Activated CD4-positive, alpha-beta T cell treated with anti-CD3 and anti-CD28 coated beads, Interleukin-2, amount 50 U/mL, for 48 hours (primary cell): ENCODE data around the gene SUSD1.
"Not testable (repeated sequence)": the region's sequence is repeated elsewhere in the genome, so short reads cannot be mapped to it uniquely, and the experiment has no call there.

Experiments used
- DNase-seq, 2 experiments: peaks; one replicate each; pipeline ENCODE4 v3.0.0-alpha.2; 2020

SUSD1 gene

DNA sequence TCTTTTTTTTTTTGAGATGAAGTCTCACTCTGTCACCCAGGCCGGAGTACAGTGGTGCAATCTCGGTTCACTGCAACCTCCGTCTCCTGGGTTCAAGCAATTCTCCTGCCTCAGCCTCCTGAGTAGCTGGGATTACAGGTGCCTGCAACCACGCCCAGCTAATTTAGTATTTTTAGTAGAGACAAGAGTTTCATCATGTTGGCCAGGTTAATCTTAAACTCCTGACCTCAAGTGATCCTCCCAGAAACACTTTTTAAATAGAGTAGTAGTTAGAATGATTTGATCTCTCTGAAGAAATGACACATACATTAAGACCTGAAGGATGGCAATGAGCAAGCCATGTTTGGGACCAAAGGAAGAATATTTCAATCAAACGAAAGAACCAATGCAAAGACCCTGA, 46.7 kb downstream of the SUSD1 start:
- DNase-seq = not testable (repeated sequence)

DNA sequence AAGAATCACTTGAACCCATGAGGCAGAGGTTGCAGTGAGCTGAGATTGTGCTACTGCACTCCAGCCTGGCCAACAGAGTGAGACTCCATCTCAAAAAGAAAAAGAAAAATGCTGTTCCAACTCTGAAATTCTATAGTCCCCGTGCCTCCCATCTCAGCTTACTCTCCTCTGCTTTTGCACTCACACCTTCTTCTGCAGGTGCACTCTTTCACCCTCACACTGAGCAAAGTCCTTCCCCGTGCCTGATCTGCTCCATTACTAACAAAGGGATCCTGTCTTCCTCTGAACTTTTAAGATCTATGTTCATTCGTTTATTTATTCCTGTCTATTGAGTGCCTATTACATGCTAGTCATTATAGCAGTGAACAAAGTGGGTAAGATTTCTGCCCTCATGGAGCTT, 47.8 kb downstream of the SUSD1 start:
- DNase-seq = no peak

DNA sequence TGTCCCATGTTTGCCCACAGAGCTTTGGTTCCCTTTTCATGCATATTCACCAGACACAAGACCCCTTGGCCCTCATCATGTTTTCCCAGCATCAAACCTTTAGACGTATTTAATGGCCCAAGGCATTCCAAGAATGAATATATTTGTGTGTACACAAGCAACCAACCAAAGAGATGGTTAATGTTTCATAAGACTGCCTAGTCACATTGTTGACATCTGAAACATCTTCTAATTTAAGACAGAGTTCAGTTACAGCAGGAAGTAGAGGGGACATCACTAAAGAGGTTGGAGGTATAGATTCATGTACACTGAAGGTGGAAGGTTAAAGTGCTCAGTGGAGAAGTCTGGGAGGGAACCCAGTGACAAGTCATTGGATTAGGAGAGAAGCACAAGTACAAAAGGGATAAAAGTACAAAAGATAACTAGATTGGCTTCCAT, 49.1 kb downstream of the SUSD1 start:
- DNase-seq = no peak

DNA sequence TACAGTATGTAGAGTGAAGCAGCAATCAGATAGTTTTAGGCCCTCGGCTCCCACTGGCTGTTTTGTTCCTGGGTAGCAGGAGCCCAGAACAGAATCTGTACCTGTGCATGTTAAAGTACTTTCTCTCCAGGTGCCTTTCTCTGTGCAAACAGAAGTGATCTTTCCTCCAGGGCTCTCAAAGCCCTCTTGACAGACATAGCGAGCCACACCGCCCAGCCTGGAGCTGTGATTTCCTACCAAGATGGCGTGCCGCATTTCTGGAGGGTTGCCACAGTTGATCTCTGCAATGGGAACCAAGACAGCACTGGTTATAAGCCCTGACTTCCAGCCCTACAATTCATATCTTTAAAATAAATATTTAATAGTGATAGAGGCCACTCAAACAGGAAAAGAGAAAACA, 50.9 kb downstream of the SUSD1 start:
- no peak for DNase-seq

DNA sequence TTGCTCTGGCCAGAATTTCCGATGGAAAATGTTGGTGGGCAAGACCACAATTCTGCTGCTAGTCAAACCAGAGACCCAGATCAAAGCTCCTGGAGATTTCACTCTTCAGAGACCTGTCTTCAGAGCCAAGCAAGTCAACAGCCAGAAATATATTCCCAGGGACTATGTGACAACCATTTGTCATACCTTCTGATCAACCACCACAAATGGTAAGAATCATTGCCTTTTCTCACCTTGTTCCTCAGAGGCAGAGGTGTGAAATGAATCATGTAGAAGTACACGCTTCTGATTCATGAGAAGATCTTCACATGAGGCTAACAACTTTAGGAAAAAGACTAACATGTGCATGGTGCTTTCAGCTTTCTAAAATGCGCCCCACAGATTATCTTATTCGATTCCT, 53.5 kb downstream of the SUSD1 start:
- no peak for DNase-seq

DNA sequence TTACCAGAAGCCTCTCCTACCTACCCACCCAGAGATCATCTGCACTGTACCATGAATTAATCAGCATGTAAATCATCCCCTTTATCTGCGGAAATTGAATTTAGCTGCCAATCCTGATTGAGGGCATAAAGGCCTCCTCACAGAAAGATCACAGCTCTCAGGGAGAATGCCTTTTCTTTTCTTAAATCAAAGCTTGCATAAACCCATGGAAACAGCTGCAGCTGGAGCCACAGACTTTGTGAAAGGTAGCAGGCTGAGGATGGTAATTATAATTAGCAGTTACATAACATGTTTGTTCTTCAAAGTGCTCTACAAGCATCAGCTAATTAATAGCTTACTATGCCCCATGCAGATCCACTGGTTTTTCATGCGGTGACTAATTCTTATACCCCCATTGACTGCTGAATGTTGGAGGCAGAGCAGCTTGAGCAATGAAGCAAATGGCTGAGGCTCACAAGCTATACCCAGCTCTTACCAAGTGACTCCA, 54.6 kb downstream of the SUSD1 start:
- DNase-seq = no peak

DNA sequence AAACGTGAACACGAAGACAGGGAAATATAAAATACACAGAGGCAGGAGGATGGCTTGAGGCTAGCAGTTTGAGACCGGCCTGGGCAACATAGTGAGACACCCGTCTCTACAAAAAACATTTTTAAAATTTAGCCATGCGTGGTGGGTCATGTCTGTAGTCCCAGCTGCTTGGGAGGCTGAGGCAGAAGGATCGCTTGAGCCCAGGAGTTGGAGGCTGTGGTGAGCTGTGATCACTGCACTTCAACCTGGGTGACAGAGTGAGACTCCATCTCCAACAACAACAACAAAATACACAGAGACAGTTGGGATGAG, 55.1 kb downstream of the SUSD1 start:
- no peak for DNase-seq

- DNase-seq = no peak
These were observed 55.7 kb downstream of the SUSD1 start for GRCh38 chr9:112119225-112120029.

- no peak for DNase-seq
These were observed 57.1 kb downstream of the SUSD1 start for GRCh38 chr9:112118009-112118408.

DNA sequence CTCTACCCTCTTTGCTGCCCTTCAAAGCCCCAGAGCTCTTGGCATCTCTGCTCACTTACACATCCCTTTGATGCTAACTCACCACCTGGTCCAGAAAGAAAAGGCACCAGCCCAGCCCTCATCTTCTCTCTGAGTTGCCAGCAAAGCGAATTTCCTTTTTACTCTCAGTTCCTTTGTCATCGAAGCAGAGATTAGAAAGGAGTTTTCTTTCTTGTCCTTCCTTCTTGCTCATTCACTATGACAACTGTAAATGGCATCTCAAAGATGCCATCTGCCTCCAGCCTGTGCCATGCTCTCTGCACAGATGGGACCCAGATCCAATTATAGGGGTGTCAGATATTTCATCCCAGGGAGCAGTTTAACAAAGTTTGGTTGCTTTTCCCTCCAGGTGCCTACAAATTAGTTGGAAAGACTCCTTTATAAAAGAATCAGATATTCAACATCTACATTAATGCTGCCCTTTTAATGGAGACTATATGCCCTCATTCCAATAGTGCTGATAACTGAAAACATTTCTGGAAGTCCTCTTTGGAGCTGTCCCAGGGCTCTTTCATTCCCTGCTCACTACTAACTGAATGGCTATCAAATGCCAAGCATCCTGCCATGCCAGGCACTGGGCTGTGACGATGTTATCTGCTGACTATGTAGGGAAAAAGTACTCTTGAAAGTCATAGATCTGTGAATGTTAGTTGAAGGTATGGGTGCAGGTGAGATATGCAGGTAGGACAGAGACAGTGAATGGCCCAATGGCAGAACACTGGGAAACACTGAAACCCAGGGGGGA, 58.9 kb downstream of the SUSD1 start:
- no peak for DNase-seq

GRCh38 chr9:112115109-112115508, 60.0 kb downstream of the SUSD1 start:
- no peak for DNase-seq

DNA sequence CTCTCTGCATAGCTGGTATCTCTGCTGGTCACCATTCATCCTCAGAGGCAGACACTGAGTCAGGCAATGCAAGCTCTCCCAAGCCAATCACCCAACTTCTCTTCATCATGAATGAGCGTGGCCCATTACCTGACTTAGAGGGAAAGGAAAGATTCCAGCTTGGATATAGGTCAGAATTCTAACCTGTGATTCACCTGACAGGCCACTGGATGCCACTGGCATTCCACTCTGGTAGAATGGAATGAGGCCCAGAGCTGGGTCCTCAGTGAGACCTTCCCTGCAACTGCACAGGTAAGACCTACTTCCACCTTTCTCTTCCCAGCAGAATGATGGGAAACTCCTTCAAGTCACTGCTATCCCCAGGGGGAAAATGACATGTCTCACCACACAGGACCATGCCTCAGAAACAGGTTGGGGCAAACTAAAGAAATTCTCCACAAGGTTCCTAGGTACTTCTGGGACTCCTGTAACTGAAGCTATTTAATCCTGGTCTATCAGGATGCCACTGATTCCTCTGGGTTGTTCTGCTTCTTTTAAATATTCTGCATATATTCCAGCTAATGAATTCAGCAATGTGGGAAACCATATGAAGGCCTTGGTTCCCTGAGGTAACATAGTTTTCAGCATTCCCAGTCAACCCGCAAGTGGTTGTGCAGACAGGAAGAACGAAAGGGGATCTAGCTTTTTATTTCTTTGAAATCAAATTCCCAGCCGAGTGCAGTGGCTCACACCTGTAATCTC, 62.0 kb downstream of the SUSD1 start:
- peak; percentile 12 to 19 for DNase-seq

- no peak for DNase-seq
These were observed 62.6 kb downstream of the SUSD1 start for GRCh38 chr9:112112519-112112918.

DNA sequence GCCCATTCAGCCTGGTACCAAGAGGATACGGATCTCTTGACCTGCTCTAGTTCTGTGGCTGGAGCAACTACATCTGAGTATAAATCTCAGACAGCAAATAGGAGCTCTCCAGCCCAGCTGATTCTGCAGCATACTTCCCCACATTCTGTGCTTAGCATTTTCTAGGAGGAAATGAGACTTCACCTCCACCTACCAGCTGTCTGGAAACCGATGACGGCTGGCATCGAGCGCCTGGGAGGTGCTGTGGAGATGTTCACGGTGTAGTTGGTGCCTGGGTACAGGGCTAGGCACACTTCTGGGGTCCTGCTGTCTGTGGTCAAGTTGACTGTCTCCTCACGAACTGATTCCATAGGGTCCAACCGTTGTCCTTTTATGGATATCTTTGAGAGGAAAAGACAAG, 63.6 kb downstream of the SUSD1 start:
- DNase-seq = no peak

GRCh38 chr9:112110777-112111113, 64.4 kb downstream of the SUSD1 start:
- DNase-seq = no peak

- DNase-seq = no peak
These were observed 64.9 kb downstream of the SUSD1 start for GRCh38 chr9:112110094-112110776.

DNA sequence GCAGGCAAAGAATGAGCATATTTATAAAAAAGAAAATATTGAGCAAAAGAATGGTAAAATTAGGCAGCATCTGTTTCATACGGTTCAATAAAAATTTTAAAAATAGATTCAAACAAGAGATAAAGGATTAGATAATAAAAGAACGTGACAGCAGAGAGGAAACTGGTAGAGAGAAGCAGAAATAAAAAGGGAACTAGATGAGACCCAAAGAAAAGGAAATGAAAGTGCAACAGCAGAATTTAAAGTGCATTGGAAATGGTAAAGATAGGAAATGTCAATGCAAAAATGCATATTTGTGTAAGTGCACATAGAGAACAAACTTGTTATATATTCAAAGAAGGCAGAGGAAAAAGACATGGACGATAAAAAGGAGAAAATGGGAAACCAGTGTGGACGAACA, 70.2 kb downstream of the SUSD1 start:
- no peak for DNase-seq

GRCh38 chr9:112104401-112104800, 70.7 kb downstream of the SUSD1 start:
- DNase-seq = no peak

DNA sequence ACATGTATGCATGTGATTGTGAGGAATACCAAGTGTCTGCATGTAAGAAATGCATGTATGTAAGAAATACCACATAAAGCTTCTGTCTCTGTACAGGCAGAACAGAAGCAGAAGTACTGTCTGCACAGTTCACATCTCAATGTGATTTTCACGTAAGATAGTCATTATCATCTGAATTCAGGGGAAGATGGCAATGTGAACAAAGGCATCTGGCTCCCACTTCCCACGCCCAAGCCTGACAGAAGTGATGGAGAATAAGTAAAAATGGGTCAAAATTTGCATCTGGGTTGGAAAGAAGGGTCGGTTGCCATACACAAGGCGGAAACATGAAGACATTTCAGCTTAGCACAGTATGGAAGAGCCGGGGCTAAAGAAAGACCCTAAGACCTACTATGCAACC, 71.7 kb downstream of the SUSD1 start:
- DNase-seq = no peak

DNA sequence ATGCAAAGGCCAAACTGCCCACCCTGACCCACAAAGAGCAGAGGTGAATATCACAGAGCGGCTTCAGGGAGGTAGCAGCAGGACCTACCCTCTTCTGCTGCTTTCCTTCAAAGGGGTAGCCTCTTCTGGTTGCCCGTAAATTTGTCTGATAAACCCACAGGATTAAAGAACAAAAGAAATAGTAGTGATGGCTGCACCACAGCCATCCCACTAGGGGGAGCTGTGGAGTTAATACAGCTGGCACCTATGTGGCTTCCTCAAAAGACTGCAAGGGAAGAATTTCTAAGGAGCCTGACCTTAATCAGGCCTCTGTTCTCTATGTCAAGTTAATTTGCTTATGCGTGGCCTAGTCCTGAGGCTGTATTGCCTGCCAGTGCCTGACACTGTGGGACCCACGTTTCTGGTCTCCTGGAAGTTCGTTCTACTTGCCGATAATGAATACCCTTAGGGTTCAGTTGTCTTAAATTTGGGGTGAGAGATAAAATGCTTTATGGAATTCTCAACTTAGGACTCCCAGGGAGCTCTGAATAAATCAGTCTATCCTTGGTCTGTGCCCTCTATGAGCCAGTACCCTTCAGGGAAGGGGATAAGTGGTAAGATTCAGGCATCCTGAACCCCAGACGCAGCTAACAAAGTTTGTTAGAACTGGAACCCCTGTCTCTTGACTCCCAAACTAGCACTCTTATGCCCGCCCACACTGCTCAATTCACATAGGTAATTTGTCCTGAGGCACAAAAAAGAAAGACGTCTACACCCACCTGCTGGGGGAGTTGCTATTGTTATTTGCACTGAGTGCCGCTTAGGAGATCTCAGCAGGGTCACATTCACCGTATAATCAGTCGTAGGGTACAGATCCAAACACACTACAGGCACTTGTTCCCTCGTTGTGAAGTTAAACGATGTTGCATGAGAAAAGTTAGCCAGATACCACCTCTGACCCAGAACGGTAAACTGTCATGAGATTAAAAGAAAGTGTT, 77.1 kb downstream of the SUSD1 start:
- peak; percentile 64 to 71 for DNase-seq

DNA sequence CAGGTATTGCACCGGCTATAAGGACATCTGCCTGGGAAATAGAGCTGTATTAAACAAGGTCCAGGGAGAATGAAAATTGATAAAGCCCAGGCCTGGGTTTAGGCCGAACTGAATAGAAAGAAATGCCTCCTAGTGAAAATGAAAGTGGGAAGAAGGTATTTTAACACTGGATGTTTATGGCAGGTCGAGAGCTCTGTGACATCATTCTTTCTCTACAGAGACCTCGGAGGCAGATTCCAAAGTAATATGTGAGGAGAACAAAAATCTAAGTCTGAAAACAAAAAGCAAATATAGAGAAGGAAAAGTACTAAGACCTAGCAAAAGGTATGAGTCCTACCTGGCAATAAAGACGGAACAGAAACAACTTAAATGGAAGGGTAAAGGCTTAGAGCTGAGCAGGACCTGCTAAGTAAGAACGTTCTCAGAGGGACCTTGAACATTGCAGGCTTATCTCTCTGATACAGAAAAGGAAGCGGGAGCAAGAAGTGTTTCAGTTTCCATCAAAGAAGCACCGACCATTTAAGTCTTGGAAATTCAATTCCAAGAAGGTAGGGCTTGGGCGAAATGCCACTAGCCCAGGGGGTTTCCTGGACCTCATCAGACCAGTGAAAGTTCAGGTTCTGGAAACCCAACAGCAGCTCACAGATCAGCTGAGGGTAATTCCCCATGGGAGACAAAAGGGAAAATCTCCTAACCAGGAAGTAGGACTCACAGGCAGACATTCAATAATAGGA, 80.0 kb downstream of the SUSD1 start:
- no peak for DNase-seq
